UCSD-AML1 (cell line): ENCODE measurements around the gene PARS2.

ENCODE experiments used
- DNase-seq: peaks from one replicate; lab custom pipeline; 2025; ENCODE audit not compliant: unreplicated experiment; lab: John Stamatoyannopoulos, UW

PARS2 gene

DNA sequence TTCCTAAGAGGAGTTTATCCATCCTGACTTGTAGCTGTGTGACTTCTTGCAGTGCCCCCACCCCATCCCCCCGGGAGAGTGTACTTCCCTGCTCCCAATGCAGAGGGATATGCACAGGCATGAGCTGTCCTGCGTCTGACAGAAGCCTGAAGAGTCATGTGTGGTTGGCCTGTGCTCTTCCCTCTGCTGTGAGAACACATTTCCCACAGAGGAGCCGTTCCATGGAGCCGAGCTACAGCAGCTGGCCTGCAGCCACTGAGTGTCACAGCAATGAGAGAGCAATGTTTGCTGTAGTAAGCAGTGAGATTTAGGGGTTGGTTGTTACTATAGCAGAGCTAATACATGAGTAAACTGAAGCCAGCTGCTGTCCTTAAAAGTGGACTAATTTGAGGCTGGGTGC lies 22.0 kb downstream of the PARS2 start:
- DNase-seq: no peak

DNA sequence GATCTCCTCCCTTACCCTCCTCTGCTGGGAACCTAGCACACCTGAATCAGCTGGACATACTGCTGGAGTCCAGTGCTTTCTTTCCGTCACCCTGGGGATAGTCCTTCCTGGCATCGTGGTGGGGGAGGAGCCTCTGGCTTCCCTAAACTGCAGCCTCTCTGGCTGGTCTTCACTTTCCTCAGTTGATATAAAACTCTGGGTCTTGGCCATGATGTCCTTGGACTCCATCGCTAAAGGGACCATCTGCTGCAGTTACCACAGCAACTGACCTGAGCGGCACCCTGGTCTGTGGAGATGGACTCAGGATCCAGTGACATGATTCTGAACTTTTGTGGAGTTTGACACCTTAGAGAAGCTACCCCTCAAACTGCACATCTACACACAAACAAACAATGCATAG lies 22.8 kb downstream of the PARS2 start:
- no peak for DNase-seq

DNA sequence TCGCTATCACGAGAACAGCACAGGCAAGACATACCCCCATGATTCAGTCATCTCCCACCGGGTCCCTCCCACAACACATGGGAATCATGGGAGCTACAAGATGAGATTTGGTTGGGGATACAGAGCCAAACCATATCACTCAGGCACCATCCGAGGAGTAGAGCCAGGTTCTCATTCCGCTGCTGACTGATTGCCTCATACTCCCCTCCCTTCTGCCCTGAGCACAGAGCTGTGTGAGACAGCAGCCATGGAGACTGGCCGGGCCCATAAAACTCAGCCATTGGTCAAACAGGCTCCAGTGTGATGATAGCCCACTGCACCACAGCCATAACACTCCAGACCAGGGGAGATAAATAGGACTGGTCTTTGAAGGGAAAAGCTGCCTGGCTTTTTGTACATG lies 26.1 kb downstream of the PARS2 start:
- no peak for DNase-seq

DNA sequence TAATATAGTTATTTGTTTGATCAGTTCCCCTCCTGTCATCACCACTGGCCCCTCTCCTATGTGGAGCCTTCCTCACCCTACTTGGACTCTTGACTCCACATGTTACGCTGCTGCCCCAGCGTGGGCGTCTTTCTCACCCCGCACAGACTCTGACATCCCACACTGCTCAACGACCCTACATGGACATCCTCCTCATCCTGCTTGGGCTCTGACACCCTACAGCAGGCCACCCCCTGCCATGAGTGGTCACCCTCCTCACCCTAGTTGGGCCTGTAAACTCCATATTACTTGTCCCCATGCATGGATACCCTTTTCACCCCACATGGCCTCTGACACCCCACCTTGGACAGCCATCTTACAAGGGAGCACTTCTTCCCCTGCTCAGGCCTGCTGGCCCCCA lies 27.6 kb downstream of the PARS2 start:
- DNase-seq: no peak

DNA sequence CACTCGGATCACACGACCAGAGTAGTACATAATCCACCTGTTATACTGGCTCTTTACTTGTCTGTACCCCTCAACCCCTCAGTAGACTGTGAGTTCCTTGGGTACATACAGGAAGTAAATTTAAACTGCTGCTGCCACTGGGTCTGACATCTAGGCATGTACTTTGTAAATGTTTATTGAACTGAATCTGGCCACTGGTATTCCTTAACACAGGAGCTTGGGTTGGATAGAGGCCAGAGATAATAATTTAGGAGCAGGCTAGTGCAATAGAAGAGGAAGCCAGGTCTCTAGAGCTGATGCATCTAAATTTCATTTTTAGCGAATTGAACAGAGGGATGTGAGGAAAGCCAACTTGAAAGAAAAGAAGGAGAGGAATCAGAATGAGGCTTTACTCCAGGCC lies 36.3 kb downstream of the PARS2 start:
- no peak for DNase-seq

DNA sequence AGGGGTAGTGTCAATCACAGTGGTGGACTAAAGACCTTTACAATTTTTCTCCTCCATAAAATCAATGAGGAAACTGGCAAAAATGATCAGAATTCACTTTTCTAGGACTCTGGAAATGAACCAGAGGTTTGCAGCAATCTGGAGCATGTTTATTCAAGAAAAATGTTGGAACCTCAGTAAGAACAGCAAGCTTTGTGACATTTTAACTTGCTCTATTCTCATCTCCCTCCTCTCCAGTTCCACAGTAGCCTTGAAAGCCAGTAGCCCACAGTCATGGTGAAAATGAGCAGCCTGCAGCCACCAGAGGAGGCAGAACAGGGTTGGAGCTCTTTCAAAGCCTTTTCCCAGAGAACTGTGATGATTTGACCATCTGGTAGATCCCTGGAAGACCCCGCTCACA lies 39.6 kb downstream of the PARS2 start:
- no peak for DNase-seq

DNA sequence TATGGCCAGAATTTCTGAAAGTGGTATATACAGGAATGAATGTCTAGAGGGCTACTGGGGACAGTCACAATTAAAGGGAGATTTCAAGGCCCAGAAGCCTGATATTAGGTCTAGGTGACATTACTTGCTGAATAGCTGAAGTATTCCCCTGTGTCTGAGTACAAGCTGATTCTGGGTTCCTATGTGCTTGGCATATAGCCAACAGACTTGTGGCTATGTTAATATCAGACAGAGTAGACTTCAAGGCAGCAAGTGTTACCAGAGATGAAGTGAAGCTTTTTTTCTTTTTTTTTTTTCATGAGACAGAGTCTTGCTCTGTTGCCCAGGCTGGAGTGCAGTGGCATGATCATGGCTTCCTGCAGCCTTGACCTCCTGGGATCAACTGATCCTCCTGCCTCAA lies 40.3 kb downstream of the PARS2 start:
- DNase-seq: no peak

DNA sequence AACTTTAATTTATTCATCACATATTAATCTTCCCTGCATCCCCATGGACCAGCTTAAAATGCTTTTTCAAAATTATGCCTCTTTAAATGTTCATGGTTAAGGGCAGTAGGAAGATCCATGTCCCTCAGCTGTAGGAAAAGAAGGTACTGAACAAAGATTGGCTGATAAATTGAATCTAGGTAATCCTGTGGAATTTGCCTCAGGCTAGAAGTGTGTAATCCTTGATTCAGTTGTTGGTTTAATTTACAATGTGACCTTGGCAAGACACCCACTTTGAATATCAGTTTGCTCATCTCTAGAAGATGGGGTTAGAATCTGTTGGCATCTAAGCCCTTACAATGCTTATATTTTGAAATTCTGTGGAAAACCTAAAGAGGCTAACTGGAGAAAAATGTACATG lies 42.6 kb downstream of the PARS2 start:
- DNase-seq: no peak

DNA sequence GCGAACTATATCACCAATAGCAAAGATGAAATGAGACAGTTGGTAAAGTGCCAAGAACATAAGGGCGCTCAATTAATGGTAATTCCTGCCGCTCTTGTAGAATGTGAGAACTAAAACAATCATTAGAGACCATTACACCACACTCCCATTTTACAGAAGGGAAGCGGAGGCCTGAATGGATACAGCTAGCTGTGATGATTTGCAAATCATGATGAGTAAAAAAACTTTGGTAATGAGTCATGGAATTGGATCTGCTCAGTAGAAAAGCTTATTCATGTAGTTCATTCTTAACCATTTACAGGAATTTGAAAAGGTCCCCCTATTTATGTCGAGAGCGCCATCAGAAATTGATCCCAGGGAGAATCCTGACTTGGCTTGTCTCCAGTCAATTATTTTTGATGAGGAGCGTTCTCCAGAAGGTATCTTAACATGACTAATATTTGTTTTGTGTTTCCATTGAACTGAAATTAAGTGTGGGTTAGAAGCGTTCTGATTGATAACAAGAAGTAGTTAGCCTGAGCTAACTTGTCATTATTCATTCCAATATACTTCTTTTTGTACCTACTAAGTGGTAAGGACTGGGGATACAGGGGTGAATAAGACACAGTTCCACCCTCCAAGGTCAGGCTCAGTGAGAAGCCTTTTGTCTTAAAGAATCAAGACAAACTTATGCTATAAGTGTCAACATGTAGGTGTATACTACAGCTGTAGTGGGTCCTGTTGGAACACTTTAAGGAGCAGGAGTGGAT lies 47.9 kb downstream of the PARS2 start:
- no peak for DNase-seq

DNA sequence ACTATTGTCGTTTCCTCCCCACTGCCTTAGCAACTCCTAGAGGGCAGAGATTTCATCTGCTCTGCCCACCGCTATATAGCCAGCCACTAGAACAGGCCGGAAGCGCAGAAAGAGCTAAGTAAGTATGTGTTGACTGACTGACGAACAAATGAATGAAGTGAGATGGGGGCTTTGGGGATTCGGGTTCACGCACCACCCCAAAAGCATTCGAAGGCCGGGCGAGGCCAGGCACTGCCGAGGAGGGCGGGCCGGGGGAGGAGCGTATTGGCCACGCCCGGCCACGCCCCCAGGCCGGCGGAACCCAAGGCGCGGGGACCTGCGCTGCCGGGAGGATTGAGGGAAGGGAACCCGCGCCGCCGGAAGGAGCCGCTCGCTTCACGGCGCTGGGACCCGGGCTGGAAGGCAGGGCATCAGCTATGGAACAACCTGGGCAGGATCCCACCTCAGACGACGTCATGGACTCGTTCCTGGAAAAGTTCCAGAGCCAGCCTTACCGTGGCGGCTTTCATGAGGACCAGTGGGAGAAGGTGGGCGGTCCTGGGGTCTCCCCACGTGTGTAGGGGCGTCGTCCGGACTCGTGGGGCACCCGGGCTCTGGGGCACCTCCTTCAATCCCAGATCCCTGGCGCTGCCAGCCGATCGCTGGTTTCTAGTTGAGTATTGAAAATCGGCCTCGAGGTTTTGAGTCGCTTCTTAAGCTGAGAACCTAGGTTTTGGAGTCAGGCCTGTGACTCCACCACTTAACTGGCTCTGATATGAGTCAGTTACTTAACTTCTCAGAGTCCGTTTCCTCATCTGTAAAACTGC lies 48.6 kb downstream of the PARS2 start, which contains the start of gene TTC4:
TSS of gene TTC4 (plus strand) at position 369 of the 806 bp plus-strand sequence. CDS start at position 417, 48 bp downstream.
- DNase-seq: peak; percentile 89

DNA sequence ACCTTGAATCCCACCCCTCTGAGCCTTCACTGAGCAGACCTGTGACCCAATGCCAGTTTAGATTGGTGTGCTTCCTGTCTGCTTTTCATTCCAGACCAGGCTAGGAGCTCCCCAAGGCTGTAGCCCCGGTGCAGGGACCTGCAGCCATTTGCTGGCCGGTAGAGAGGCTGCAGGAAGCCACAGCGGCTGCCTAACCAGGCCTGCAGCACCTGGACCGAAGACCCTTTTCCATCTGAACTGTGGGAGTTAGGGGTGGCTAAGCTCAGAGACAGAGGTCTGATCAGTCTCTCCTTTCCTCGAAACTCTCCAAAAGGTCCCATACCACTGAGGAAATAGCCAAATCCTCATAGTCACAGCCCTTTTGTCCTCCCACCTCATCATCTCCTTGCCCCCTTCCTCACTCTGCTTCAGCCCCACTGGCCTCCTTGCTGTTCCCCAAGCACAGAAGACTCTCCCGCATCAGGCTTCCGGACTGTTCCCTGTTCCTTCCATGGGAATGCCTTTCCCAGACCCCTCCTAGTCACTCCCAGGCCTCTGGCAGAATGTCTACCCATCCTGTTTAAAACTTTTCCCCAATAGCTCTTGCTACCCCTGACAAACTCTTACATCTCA lies 49.3 kb downstream of the PARS2 start:
- DNase-seq: no peak

DNA sequence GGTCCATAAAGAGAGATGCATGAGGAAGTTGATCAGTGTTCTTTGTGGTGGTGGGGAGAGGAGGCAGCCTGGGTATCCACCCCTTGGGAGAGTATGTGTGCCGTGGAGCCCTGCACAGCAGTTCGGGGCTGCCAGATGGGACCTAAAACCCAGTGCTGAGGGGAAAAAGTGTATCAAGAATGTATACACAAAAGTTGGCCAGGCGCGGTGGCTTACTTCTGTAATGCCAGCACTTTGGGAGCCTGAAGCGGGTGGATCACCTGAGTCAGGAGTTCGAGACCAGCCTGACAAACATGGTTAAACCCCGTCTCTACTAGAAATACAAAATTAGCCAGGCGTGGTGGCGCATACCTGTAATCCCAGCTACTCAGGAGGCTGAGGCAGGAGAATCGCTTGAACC lies 52.8 kb downstream of the PARS2 start:
- no peak for DNase-seq

DNA sequence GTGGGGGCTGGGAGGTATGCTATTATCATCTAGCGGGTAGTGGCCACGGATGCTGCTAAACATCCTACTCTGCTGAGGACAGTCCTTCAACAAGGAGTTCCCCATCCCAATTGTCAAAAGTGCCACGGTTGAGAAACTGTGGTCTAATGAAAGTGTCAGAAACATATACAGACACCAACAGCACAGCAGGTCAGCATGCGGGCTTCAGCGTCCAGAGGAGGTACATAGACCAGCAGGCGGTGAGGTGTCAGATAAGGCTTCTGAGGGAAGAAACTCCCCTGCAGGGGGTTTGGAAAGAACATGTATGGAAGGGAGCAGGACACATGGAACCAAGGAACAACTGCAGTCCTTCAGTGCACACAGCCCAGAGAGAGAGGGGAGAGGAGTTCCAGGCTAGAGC lies 53.5 kb downstream of the PARS2 start:
- DNase-seq: no peak

DNA sequence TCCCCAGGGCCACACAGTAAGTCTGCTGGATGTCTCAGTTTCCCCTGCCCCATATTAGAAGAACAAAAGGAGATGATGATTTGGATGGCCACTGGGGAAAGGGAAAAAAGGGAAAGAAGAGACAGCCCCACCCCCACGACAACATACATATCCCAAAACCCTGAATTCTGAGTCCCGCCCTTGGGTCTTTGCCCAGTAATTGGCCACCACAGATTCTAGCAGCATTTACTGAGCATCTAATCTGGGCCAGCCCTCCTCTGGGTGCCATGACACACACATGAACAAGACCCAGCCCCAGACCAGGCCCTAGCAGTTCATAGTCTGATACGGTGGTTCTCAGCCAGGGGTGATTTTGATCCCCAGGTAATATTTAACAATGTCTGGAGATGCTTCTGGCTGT lies 53.9 kb downstream of the PARS2 start:
- DNase-seq: no peak

DNA sequence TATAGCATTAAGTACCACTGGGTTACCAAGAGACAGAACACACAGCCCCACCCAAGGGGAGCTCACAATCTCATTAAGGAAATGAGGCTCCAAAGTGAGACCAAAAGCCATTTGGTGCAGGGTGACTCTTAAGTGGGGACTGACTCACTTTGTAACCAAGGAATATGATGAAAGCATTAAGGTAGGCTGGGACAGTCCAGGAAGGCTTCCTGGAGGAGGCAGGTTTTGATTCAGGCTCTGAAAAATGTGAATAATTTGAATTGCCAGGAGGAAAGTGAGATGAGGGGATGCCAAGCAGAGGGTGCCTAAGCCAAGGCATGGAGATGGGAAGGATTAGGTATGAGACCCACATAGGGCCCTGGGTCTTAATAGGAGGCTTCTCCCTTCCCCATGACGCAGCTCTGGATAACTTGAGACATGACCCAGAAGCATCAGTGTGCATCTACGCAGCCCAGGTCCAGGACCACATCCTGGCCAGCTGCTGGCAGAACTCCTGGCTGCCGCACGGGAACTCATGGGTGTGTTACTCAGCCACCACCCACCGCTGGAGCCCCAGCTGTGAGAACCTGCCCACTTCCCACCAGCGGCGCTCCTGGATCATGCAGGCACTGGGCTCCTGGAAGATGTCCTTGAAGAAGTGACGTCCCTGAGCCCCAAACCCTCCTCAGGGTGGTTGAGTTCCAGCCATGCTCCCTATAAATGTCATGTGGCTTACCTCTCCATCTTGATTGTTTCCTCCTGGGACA lies 54.6 kb downstream of the PARS2 start:
- no peak for DNase-seq

DNA sequence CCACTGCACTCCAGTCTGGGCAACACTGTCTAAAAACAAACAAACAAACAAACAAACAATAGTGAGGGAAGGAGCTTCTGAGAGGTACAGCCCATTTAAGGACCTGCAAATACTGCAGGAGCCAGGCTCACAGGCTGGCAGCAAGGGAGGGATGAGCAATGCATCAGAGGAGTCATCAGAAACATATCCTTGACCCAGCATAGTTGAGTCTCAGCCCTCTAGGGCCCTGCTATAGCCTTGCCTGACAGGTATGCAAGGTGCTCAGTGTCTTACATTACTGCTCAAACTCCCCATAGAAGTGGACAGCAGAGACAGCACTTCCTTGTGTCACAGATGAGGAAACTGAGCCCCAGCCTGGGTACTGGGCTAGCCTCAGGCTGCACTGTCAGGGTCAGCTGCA lies 55.9 kb downstream of the PARS2 start:
- DNase-seq: no peak
